Measurements from ENCODE around the gene S1PR5. TPM values are rescaled to one million over a fixed set of nuclear protein-coding genes. Genes with fewer than 3 reads are reported as not detected.

The S1PR5 gene
- total RNA-seq, 1 experiment from 2014 or later = 4.4 TPM

GRCh38 chr19:10474962-10475451, 42.2 kb downstream of the S1PR5 start:
- H3K4me1 ChIP-seq (ENCODE audit: control insufficient read depth in 1 of 2, insufficient read depth in 2 of 2, low read length in 2 of 2) = peaks cover 2 to 11% of the 10 kb centered on the region in 2 experiments; a peak in 3 of 4 replicates
- TF ChIP-seq RAD21 (IDR thresholded peaks at IDR 0.05; ENCODE audit: low read depth) (no peak), ATF3 (IDR thresholded peaks at IDR 0.05) (no peak), ZNF274 (IDR thresholded peaks at IDR 0.05; ENCODE audit: low read depth, low read length) (no peak), CTCF (IDR thresholded peaks at IDR 0.05 in 2 of 3, conservative IDR thresholded peaks at IDR 0.05 in 1 of 3; ENCODE audit: borderline replicate concordance in 1 of 3, insufficient read depth in 1 of 3, low read depth in 2 of 3, low read length in 2 of 3) (no peak)
- no peaks in the 10 kb centered on the region for H3K36me3 ChIP-seq (ENCODE audit: control insufficient read depth in 1 of 2, insufficient read depth in 2 of 2, low read length in 2 of 2)
- no peak overlapping the region for H3K9ac ChIP-seq (ENCODE audit: low read length)
- DNase-seq (ENCODE audit: low read depth, low spot score) = no peak
- no peak overlapping the region for H3K4me2 ChIP-seq (ENCODE audit: low read length)
- ChIA-PET CTCF (interaction anchor here (0.6 to 1.8 kb wide), 2 partner anchors 9 to 222 kb away, joined by 3 to 5 read pairs; no protein-coding TSS in a partner anchor), RAD21 (ENCODE audit: low non-redundant PET in 1 of 2, low total read pairs in 2 of 2, uncharacterized antibody in 2 of 2, unreplicated experiment in 2 of 2) (no interaction called here), POLR2A (no interaction called here)
- no peaks in the 10 kb centered on the region for H3K79me2 ChIP-seq (ENCODE audit: insufficient read depth, low read length)
- no peaks in the 10 kb centered on the region for H3K9me2 ChIP-seq (ENCODE audit: insufficient read depth)
- BruUV-seq (replicated peaks) = no TSS peak
- no peaks in the 10 kb centered on the region for H3K27me3 ChIP-seq (ENCODE audit: insufficient read depth, low read length)
- H3K27ac ChIP-seq (ENCODE audit: low read depth, low read length) = no peak overlapping the region
- intact Hi-C loops (cut with micrococcal nuclease) = loop anchor here (5.0 kb wide), 1 partner anchor 73 kb away; the partner anchor contains the start of gene CDC37
- H2AFZ ChIP-seq (ENCODE audit: low read depth, low read length, poor library complexity, severe bottlenecking) = no peak overlapping the region
- H3K4me3 ChIP-seq (replicated peaks in 1 of 2; ENCODE audit: low read depth in 1 of 2, low read length in 2 of 2) = no peak overlapping the region
- ATAC-seq = no peak
- no peaks in the 10 kb centered on the region for H4K20me1 ChIP-seq (ENCODE audit: insufficient read depth)
- no peaks in the 10 kb centered on the region for H3K9me3 ChIP-seq (ENCODE audit: control insufficient read depth in 1 of 2, insufficient read depth in 1 of 2, low read depth in 1 of 2, low read length in 2 of 2)

GRCh38 chr19:10473192-10473591, 44.1 kb downstream of the S1PR5 start:
- Histone ChIP-seq H3K36me3 (ENCODE audit: control insufficient read depth in 1 of 2, insufficient read depth in 2 of 2, low read length in 2 of 2) (no peaks in the 10 kb centered on the region), H3K9me2 (ENCODE audit: insufficient read depth) (no peaks in the 10 kb centered on the region), H2AFZ (ENCODE audit: low read depth, low read length, poor library complexity, severe bottlenecking) (no peak overlapping the region), H3K4me1 (ENCODE audit: control insufficient read depth in 1 of 2, insufficient read depth in 2 of 2, low read length in 2 of 2) (no peaks in the 10 kb centered on the region; a peak in 1 of 4 replicates), H3K9ac (ENCODE audit: low read length) (no peak overlapping the region), H4K20me1 (ENCODE audit: insufficient read depth) (no peaks in the 10 kb centered on the region), H3K4me2 (ENCODE audit: low read length) (no peak overlapping the region), H3K9me3 (ENCODE audit: control insufficient read depth in 1 of 2, insufficient read depth in 1 of 2, low read depth in 1 of 2, low read length in 2 of 2) (no peaks in the 10 kb centered on the region), H3K4me3 (replicated peaks in 1 of 2; ENCODE audit: low read depth in 1 of 2, low read length in 2 of 2) (no peak overlapping the region), H3K27ac (ENCODE audit: low read depth, low read length) (no peak overlapping the region), H3K27me3 (ENCODE audit: insufficient read depth, low read length) (no peaks in the 10 kb centered on the region), H3K79me2 (ENCODE audit: insufficient read depth, low read length) (no peaks in the 10 kb centered on the region)
- RAD21 ChIA-PET (ENCODE audit: low non-redundant PET in 1 of 2, low total read pairs in 2 of 2, uncharacterized antibody in 2 of 2, unreplicated experiment in 2 of 2) = no interaction called here
- TF ChIP-seq CEBPB (IDR thresholded peaks at IDR 0.05; ENCODE audit: low read depth) (no peak), SRF (IDR thresholded peaks at IDR 0.05; ENCODE audit: low read depth) (no peak), TCF7L2 (IDR thresholded peaks at IDR 0.05; ENCODE audit: borderline replicate concordance, extremely low read depth, insufficient read depth, insufficient read length) (no peak), ATF3 (IDR thresholded peaks at IDR 0.05) (no peak), CTCF (IDR thresholded peaks at IDR 0.05 in 2 of 3, conservative IDR thresholded peaks at IDR 0.05 in 1 of 3; ENCODE audit: borderline replicate concordance in 1 of 3, insufficient read depth in 1 of 3, low read depth in 2 of 3, low read length in 2 of 3) (no peak), REST (IDR thresholded peaks at IDR 0.05; ENCODE audit: low read depth) (no peak), ELF1 (IDR thresholded peaks at IDR 0.05; ENCODE audit: borderline replicate concordance, low read depth) (no peak)
- DNase-seq (ENCODE audit: low read depth, low spot score) = no peak
- ATAC-seq = no peak
- no TSS peak for BruUV-seq (replicated peaks)
- CTCF ChIA-PET = interaction anchor here (1.4 kb wide), 1 partner anchor 10 kb away, joined by 4 read pairs; no protein-coding TSS in a partner anchor
- POLR2A ChIA-PET = no interaction called here
- intact Hi-C loops (cut with micrococcal nuclease) = no loop called here

All from HCT116 (cell line).